Keratinocyte (primary cell): Measurements from ENCODE around the gene UBE2F. TPM values are rescaled to one million over a fixed set of nuclear protein-coding genes. Genes with fewer than 3 reads are reported as not detected.

Source experiments
- DNase-seq: peaks from one replicate; pipeline ENCODE4 v3.0.0-alpha.2; 2011; ENCODE audit warnings: low read depth, missing footprints, low spot score
- FAIRE-seq: peaks from 2 replicates; lab custom pipeline; 2011; peaks lifted over from hg19 to GRCh38; lab: Jason Lieb, UNC
- H2AFZ ChIP-seq: 2 replicates; pipeline ENCODE4 v1.6.0; 2012; ENCODE audit warnings: low read length, control low read depth, inconsistent platforms; ENCODE audit not compliant: control insufficient read depth
- H3K27ac ChIP-seq: 2 replicates; pipeline ENCODE4 v1.5.1; 2011; ENCODE audit warnings: low read length; ENCODE audit not compliant: control insufficient read depth, insufficient read depth
- H3K27me3 ChIP-seq: 3 replicates; pipeline ENCODE4 v1.6.0; 2011; ENCODE audit warnings: low read length; ENCODE audit not compliant: control insufficient read depth, insufficient read depth; ENCODE audit errors: extremely low read depth
- H3K36me3 ChIP-seq, 2 experiments: 2 replicates in 1 of 2; 3 replicates in 1 of 2; pipeline ENCODE4 v1.5.1; 2011; ENCODE audit warnings: low read length in 2 of 2, mild to moderate bottlenecking in 1 of 2; ENCODE audit not compliant: control insufficient read depth in 2 of 2, insufficient read depth in 2 of 2; ENCODE audit errors: extremely low read depth in 1 of 2
- H3K4me1 ChIP-seq: 3 replicates; pipeline ENCODE4 v1.5.1; 2011; ENCODE audit warnings: low read length; ENCODE audit not compliant: control insufficient read depth, insufficient read depth; ENCODE audit errors: extremely low read depth
- H3K4me2 ChIP-seq: 3 replicates; pipeline ENCODE4 v1.6.0; 2011; ENCODE audit warnings: low read depth, low read length; ENCODE audit not compliant: control insufficient read depth, insufficient read depth; ENCODE audit errors: extremely low read depth
- H3K4me3 ChIP-seq, 3 experiments: fragments of 200-600 bp in 1 of 3; sonication (generic) in 1 of 3; 2 replicates in 2 of 3; 3 replicates in 1 of 3; pipeline ENCODE4 v1.5.1; 2011 to 2016; ENCODE audit warnings: low read length in 3 of 3, mild to moderate bottlenecking in 3 of 3, control low read depth in 2 of 3, inconsistent platforms in 1 of 3, low read depth in 1 of 3, mixed read lengths in 1 of 3, mixed run types in 1 of 3, moderate library complexity in 1 of 3; ENCODE audit not compliant: control insufficient read depth in 2 of 3, insufficient read depth in 2 of 3; ENCODE audit errors: extremely low read depth in 1 of 3
- H3K79me2 ChIP-seq: 2 replicates; pipeline ENCODE4 v1.6.0; 2012; ENCODE audit warnings: low read length; ENCODE audit not compliant: control insufficient read depth, insufficient read depth
- H3K9ac ChIP-seq: 3 replicates; pipeline ENCODE4 v1.6.0; 2011; ENCODE audit warnings: low read length; ENCODE audit not compliant: control insufficient read depth, insufficient read depth; ENCODE audit errors: extremely low read depth
- H3K9me1 ChIP-seq: 3 replicates; pipeline ENCODE4 v1.6.0; 2011; ENCODE audit warnings: low read length; ENCODE audit not compliant: control insufficient read depth, insufficient read depth; ENCODE audit errors: extremely low read depth
- H3K9me3 ChIP-seq: 2 replicates; pipeline ENCODE4 v1.5.1; 2012; ENCODE audit warnings: low read depth, low read length; ENCODE audit not compliant: control insufficient read depth
- H4K20me1 ChIP-seq: 3 replicates; pipeline ENCODE4 v1.6.0; 2011; ENCODE audit warnings: low read length; ENCODE audit not compliant: control insufficient read depth, insufficient read depth; ENCODE audit errors: extremely low read depth
- EZH2 ChIP-seq: IDR thresholded peaks from one replicate; pipeline ENCODE4 v1.6.1; 2012; ENCODE audit warnings: inconsistent platforms, mild to moderate bottlenecking, low read length, moderate library complexity
- dilution Hi-C: fragments of 300-500 bp; cut with MboI; formaldehyde crosslinking; loops from one replicate; pipeline ENCODE4 v1.7.0; 2020; ENCODE audit warnings: low sequenced_read_pairs; ENCODE audit not compliant: extremely low pct_ligation_motif_present
- polyA plus RNA-seq, 5 experiments: library from polyadenylated mRNA; depleted of rRNA in 3 of 5; stranded (reverse) in 3 of 5; stranded (forward) in 1 of 5; unstranded in 1 of 5; fragments of >200 nt; gene quantifications; 1 replicate in 1 of 5; 2 replicates in 3 of 5; 3 replicates in 1 of 5; pipeline versions ENCODE4 v1.2.1 to v1.2.3, GENCODE V29; 2011 to 2012; ENCODE audit warnings: missing spikeins in 2 of 5, low read depth in 1 of 5, low replicate concordance in 1 of 5
- TF ChIP-seq, protein P1 (sequence below), 3 experiments: IDR thresholded peaks in 1 of 3; conservative IDR thresholded peaks in 1 of 3; optimal IDR thresholded peaks in 1 of 3; 2 replicates in 2 of 3; 3 replicates in 1 of 3; pipeline versions ENCODE3 to v1.5.1; 2011; ENCODE audit warnings: low read length in 3 of 3, mild to moderate bottlenecking in 3 of 3, moderate library complexity in 2 of 3, control low read depth in 1 of 3, inconsistent platforms in 1 of 3; ENCODE audit not compliant: insufficient read depth in 2 of 3; ENCODE audit errors: extremely low read depth in 1 of 3

Gene UBE2F
- polyA plus RNA-seq, 1 donor (not counting 4 experiments of a cell fraction or from before 2014, with no cell fraction given) = 95.6 TPM

DNA sequence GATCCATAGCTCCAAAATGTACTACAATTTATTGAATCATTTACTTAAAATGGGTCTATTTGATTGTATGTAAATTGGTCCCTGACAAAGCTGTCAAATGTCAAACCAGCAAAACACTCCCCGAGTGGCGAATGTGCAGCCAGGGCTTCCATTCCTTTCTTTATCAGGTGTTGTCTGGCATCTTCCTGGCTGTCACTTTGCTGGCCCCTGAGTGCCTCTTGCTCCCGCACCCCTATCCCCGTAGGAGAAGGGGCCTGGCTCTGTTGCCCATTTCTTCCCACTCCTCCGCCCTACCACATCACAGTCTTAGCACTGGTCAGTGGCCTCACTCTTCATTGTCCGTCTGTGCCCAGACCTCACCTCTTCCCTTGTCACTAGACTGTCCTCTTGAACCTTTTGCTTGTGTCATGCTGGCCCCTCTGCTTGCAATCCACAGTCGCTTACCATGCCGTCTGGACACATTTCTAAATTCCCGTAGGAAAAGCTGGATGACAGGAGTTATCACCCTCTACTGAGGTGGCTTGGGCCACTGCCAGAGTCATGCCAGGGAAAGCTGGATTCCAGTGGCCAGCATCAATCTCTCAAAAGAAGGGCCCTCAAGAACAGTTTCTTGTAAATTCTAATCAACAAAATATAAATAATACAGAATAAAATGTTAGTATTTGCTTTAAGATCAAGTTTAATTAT is 15.4 kb downstream of the UBE2F start:
- Histone ChIP-seq H3K36me3 (peaks cover 13 to 14% of the 10 kb centered on the region in 2 experiments), H3K4me1 (peaks cover 11% of the 10 kb centered on the region), H3K9me1 (peaks cover 8% of the 10 kb centered on the region), H3K9me3 (no peaks in the 10 kb centered on the region), H3K79me2 (peaks cover 87% of the 10 kb centered on the region), H3K27me3 (no peaks in the 10 kb centered on the region), H3K4me3 (no peak overlapping the region), H3K9ac (no peak overlapping the region), H3K4me2 (no peak overlapping the region), H4K20me1 (peaks cover 13% of the 10 kb centered on the region), H2AFZ (no peak overlapping the region), H3K27ac (no peak overlapping the region)
- DNase-seq (no peak), FAIRE-seq (no peak)
- TF ChIP-seq, protein P1, sequence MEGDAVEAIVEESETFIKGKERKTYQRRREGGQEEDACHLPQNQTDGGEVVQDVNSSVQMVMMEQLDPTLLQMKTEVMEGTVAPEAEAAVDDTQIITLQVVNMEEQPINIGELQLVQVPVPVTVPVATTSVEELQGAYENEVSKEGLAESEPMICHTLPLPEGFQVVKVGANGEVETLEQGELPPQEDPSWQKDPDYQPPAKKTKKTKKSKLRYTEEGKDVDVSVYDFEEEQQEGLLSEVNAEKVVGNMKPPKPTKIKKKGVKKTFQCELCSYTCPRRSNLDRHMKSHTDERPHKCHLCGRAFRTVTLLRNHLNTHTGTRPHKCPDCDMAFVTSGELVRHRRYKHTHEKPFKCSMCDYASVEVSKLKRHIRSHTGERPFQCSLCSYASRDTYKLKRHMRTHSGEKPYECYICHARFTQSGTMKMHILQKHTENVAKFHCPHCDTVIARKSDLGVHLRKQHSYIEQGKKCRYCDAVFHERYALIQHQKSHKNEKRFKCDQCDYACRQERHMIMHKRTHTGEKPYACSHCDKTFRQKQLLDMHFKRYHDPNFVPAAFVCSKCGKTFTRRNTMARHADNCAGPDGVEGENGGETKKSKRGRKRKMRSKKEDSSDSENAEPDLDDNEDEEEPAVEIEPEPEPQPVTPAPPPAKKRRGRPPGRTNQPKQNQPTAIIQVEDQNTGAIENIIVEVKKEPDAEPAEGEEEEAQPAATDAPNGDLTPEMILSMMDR (optimal IDR thresholded peaks at IDR 0.05 in 1 of 3, IDR thresholded peaks at IDR 0.05 in 1 of 3, conservative IDR thresholded peaks at IDR 0.05 in 1 of 3; ENCODE audit: extremely low read depth in 1 of 3, insufficient read depth in 2 of 3, low read length in 3 of 3) = no peak
- TF ChIP-seq EZH2 = no peak
- dilution Hi-C loops = no loop called here

- H3K4me1 ChIP-seq = peaks cover 6% of the 10 kb centered on the region
- FAIRE-seq (no peak), DNase-seq (no peak)
- no peak overlapping the region for H3K4me3 ChIP-seq
- H3K4me2 ChIP-seq = no peak overlapping the region
- no peaks in the 10 kb centered on the region for H3K27me3 ChIP-seq
- no peak overlapping the region for H3K9ac ChIP-seq
- peaks cover under 1% of the 10 kb centered on the region for H4K20me1 ChIP-seq
- H2AFZ ChIP-seq = no peak overlapping the region
- no peak for TF ChIP-seq EZH2
- TF ChIP-seq, protein P1 (optimal IDR thresholded peaks at IDR 0.05 in 1 of 3, IDR thresholded peaks at IDR 0.05 in 1 of 3, conservative IDR thresholded peaks at IDR 0.05 in 1 of 3; ENCODE audit: extremely low read depth in 1 of 3, insufficient read depth in 2 of 3, low read length in 3 of 3) = no peak
- peaks cover 8 to 11% of the 10 kb centered on the region in 2 experiments for H3K36me3 ChIP-seq
- H3K79me2 ChIP-seq = peaks cover 72% of the 10 kb centered on the region
- H3K27ac ChIP-seq = no peak overlapping the region
- no peaks in the 10 kb centered on the region for H3K9me3 ChIP-seq
- peaks cover 4% of the 10 kb centered on the region for H3K9me1 ChIP-seq
- dilution Hi-C loops = no loop called here
Observed at GRCh38 chr2:237983922-237984321, 17.1 kb downstream of the UBE2F start.
